H1 (cell line): ENCODE results near the gene SUSD1. TPM values are rescaled to one million over a fixed set of nuclear protein-coding genes. Genes with fewer than 3 reads are reported as not detected.

Source experiments
- JUND ChIP-seq: IDR thresholded peaks from 2 replicates; pipeline ENCODE4 v1.6.1; 2011; ENCODE audit warnings: mild to moderate bottlenecking, improper control_type of control experiment, low read length
- RFX5 ChIP-seq: IDR thresholded peaks from 2 replicates; pipeline ENCODE4 v1.6.1; 2011; ENCODE audit warnings: low read depth, low read length, improper control_type of control experiment, borderline replicate concordance
- SIN3A ChIP-seq, 2 experiments: IDR thresholded peaks in 1 of 2; conservative IDR thresholded peaks in 1 of 2; 2 replicates each; pipeline ENCODE4 v1.6.1; 2011 to 2012; ENCODE audit warnings: low read length in 2 of 2, improper control_type of control experiment in 1 of 2, low read depth in 1 of 2, mild to moderate bottlenecking in 1 of 2
- SP2 ChIP-seq: IDR thresholded peaks from 2 replicates; pipeline ENCODE4 v1.6.1; 2012; ENCODE audit warnings: mild to moderate bottlenecking, low read length, inconsistent platforms
- polyA plus RNA-seq, 7 experiments: library from polyadenylated mRNA; depleted of rRNA in 3 of 7; stranded (reverse) in 5 of 7; unstranded in 2 of 7; fragments of >200 nt in 5 of 7; fragments of 200-250 nt in 2 of 7; gene quantifications; 1 replicate in 5 of 7; 2 replicates in 1 of 7; 4 replicates in 1 of 7; pipeline versions ENCODE4 v1.2.1 to v1.2.3, GENCODE V29; 2011 to 2013; ENCODE audit warnings: missing spikeins in 2 of 7, mixed read lengths in 2 of 7
- total RNA-seq: library from RNA; stranded (reverse); fragmentation: NEBNext Ultra II Directional; extraction: Animal tissue kit (Norgen Biotek cat#: 25700); gene quantifications from 2 replicates; pipeline ENCODE4 v1.2.1, GENCODE V29; 2021
- TF ChIP-seq, protein P1 (sequence below), 3 experiments: IDR thresholded peaks; 1 replicate in 2 of 3; 2 replicates in 1 of 3; pipeline versions ENCODE4 v1.5.1 to v1.6.1; 2011; ENCODE audit warnings: low read length in 3 of 3, mild to moderate bottlenecking in 3 of 3, inconsistent platforms in 2 of 3, low read depth in 1 of 3, moderate library complexity in 1 of 3; ENCODE audit not compliant: insufficient read depth in 1 of 3; ENCODE audit errors: control extremely low read depth in 1 of 3

The SUSD1 gene
- total and polyA plus RNA-seq, 2 of the 8 experiments (the other 6 are each of a cell fraction or from before 2014, with no cell fraction given): 2.8 to 7.2 TPM

DNA sequence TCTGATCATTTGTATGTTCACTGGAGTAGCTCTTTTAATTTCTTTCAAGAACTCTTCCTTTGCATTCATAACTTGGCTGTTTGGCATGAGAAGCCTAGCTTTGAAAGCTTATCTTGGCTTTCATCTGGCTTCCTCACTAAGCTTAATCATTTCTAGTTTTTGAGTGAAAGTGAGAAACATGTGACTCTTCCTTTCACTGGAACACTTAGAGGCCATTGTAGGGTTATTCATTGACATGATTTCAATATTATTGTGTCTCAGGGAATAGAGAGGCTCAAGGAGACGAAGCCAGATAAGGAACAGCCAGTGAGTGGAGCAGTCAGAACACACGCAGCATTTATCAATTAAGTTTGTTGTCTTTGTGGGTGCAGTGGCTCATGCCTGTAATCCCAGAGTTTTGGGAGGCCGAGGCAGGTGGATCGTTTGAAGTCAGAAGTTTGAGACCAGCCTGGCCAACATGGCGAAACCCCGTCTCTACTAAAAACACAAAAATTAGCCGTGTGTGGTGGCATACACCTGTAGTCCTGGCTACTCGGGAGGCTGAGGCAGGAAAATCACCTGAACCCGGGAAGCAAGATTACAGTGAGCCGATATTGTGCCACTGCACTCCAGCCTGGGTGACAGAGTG is 180.2 kb downstream of the SUSD1 start (continued):
- TF ChIP-seq, protein P1, sequence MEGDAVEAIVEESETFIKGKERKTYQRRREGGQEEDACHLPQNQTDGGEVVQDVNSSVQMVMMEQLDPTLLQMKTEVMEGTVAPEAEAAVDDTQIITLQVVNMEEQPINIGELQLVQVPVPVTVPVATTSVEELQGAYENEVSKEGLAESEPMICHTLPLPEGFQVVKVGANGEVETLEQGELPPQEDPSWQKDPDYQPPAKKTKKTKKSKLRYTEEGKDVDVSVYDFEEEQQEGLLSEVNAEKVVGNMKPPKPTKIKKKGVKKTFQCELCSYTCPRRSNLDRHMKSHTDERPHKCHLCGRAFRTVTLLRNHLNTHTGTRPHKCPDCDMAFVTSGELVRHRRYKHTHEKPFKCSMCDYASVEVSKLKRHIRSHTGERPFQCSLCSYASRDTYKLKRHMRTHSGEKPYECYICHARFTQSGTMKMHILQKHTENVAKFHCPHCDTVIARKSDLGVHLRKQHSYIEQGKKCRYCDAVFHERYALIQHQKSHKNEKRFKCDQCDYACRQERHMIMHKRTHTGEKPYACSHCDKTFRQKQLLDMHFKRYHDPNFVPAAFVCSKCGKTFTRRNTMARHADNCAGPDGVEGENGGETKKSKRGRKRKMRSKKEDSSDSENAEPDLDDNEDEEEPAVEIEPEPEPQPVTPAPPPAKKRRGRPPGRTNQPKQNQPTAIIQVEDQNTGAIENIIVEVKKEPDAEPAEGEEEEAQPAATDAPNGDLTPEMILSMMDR (IDR thresholded peaks at IDR 0.05; ENCODE audit: control extremely low read depth in 1 of 3, insufficient read depth in 1 of 3, low read depth in 1 of 3, low read length in 3 of 3): no peak
- TF ChIP-seq JUND (no peak), SP2 (no peak), RFX5 (no peak), SIN3A (conservative IDR thresholded peaks at IDR 0.05 in 1 of 2, IDR thresholded peaks at IDR 0.05 in 1 of 2; ENCODE audit: low read depth in 1 of 2, low read length in 2 of 2) (no peak)
